Measurements from ENCODE around the gene SCIN.

DNA sequence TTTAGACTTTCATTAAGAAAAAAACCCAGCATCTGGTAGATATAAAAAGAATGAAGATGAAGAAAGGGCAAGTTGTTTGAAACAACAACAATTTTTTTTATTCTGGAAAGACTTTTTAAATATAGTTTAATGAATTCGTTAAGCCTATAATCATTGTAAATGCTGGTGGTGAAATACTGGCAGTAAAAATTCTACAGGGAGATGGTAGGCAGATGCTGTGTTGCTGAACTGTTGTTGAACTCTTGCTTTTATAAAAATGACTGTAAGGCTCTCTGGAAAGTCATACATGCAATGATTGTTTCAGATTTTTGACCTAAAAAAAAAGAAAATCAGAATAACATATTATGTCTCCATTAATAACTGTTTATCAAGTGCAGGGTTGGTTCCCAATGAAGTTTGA lies 39.0 kb downstream of the SCIN start:
- TF ChIP-seq POU2F2 (IDR thresholded peaks at IDR 0.05; ENCODE audit: low read depth, low read length) (no peak), POLR2AphosphoS5 (IDR thresholded peaks at IDR 0.05; ENCODE audit: low read depth, low read length) (no peak), POLR2A (IDR thresholded peaks at IDR 0.05; ENCODE audit: low read depth, low read length) (no peak), TAF1 (IDR thresholded peaks at IDR 0.05; ENCODE audit: low read depth, low read length) (no peak)

Measured in GM12891 (cell line).